ENCODE results near the gene AATF.

The AATF gene

DNA sequence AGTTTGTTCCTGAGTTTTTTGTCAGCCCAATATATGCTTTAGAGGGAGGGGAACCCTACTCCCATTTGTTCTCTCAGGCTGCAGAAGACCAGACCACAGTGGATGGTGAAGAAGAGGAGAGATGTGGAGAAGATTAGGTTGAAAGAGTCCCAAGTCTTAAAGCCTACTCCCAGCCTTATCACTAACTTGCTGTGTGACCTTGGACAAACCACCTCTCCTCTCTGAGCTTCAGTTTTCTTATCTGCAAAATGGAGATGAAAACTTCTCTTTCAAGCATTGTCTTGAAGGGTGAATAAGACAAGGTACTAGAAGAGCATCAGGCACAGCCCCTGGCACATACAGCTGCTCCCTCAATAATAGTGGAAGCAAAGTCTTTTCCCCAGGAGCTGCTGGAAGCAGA, 26.6 kb upstream of the AATF start:
- TF ChIP-seq, protein P1, sequence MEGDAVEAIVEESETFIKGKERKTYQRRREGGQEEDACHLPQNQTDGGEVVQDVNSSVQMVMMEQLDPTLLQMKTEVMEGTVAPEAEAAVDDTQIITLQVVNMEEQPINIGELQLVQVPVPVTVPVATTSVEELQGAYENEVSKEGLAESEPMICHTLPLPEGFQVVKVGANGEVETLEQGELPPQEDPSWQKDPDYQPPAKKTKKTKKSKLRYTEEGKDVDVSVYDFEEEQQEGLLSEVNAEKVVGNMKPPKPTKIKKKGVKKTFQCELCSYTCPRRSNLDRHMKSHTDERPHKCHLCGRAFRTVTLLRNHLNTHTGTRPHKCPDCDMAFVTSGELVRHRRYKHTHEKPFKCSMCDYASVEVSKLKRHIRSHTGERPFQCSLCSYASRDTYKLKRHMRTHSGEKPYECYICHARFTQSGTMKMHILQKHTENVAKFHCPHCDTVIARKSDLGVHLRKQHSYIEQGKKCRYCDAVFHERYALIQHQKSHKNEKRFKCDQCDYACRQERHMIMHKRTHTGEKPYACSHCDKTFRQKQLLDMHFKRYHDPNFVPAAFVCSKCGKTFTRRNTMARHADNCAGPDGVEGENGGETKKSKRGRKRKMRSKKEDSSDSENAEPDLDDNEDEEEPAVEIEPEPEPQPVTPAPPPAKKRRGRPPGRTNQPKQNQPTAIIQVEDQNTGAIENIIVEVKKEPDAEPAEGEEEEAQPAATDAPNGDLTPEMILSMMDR (IDR thresholded peaks at IDR 0.05; ENCODE audit: low read depth, low read length) = no peak
- no peak overlapping the region for H3K4me3 ChIP-seq (replicated peaks in 1 of 2; ENCODE audit: low read depth in 2 of 2, low read length in 2 of 2)
- DNase-seq (ENCODE audit: low read depth in 2 of 2) = no peak

DNA sequence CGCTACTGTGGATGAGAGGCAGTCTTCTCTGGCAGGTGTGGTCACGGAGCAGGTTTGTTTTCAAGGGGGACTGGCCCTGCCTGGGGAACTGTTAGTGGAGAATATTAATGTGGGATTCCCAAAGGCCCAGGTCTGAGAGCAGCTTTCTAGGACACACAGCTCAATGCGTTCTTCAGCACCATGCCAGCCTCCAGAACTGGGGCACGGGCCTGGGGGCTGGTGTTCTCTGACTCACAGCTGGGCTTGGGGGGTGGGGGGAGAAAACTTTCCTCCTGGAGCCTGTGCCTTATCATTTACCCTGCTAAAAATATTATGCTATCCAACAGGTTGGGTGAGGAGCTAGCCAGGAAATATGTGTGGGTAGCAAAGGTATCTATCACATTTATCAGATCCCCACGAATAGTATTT, 24.9 kb upstream of the AATF start:
- H3K4me3 ChIP-seq (replicated peaks in 1 of 2; ENCODE audit: low read depth in 2 of 2, low read length in 2 of 2) = no peak overlapping the region
- TF ChIP-seq, protein P1 (IDR thresholded peaks at IDR 0.05; ENCODE audit: low read depth, low read length) = no peak
- no peak for DNase-seq (ENCODE audit: low read depth in 2 of 2)

DNA sequence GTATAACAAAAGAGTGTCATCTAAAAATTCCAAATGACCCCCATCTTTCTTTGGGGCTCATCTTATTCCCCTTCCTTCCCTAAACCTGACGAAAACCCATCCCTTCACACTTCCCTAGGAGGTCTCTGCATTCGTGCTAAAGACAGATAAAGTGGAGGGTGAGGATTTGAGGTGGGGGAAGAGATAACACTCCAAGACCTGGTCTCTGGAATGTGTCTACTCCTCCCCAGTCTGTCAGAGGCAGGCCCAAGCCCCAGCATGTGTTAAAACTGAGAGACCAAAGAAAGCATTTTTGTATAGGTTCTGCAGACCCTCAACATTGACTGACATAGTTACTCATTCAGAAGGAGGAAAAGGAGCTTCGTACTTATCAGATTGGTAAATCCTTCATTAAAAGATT, 22.5 kb upstream of the AATF start:
- TF ChIP-seq, protein P1 (IDR thresholded peaks at IDR 0.05; ENCODE audit: low read depth, low read length) = no peak

DNA sequence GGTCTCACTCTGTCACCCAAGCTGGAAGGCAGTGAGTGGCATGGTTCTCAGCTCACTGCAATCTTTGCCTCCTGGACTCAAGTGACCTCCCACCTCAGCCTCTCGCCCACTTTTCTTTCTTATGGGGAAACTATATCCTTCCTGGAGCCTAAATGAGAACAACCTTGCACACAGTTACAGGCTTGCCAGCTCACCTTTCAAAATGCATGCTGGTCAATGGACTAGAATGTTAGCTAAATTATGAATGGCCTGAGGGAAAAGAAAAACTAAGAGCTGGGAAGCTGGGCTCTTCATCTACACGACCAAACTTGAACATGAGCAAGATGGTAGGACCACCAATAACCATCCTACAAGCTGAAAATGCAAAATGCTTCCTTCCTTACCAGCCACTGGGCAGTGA, 22.1 kb upstream of the AATF start:
- H3K4me3 ChIP-seq (replicated peaks in 1 of 2; ENCODE audit: low read depth in 2 of 2, low read length in 2 of 2) = no peak overlapping the region
- TF ChIP-seq, protein P1 (IDR thresholded peaks at IDR 0.05; ENCODE audit: low read depth, low read length) = no peak
- DNase-seq (ENCODE audit: low read depth in 2 of 2) = no peak

More for the DNA sequence above, 22.5 kb upstream of the AATF start:
- DNase-seq (ENCODE audit: low read depth in 2 of 2) = no peak
- H3K4me3 ChIP-seq (replicated peaks in 1 of 2; ENCODE audit: low read depth in 2 of 2, low read length in 2 of 2) = no peak overlapping the region

DNA sequence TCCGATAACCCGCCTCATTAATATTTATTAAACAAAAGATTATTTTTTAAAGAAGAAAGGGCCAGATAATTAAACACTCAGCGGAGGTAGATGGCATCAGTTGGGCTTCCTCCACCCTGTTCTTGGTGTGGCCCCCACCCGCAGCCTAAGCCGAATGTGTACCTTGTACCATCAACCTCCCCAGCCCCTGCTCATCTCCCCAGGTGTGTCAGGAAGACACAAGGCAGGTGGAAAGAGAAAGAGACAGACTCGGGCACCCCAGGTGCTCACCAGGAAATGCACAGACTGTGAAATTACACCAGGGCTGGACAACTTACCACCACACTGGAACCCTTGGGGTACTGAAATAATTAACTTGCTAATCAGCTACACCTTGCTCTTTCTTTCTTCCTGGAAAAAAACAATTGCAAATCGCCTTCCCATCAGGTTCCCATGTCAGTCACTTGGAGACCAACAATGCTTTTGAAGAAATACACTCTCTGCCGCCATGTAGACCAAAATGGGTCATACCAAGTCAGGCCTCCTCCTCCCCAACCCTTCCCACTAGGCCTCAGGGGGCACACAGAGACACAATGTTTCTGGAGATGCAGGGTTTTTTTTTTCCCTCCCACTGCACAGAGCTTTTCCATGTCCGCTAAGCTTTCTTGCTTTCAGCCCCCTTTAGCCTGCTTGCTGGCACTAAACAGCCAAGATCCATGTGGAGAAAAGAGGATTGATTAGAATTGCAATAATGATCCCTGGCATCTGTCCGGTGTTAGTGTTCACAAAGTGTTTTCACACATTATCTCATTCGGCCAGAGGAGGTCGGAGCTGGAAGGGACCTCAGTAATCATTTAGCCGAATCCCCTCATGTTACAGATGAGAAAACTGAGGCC, 20.0 kb upstream of the AATF start:
- TF ChIP-seq, protein P1 (IDR thresholded peaks at IDR 0.05; ENCODE audit: low read depth, low read length) = no peak
- no peak for DNase-seq (ENCODE audit: low read depth in 2 of 2)
- no peak overlapping the region for H3K4me3 ChIP-seq (replicated peaks in 1 of 2; ENCODE audit: low read depth in 2 of 2, low read length in 2 of 2)

DNA sequence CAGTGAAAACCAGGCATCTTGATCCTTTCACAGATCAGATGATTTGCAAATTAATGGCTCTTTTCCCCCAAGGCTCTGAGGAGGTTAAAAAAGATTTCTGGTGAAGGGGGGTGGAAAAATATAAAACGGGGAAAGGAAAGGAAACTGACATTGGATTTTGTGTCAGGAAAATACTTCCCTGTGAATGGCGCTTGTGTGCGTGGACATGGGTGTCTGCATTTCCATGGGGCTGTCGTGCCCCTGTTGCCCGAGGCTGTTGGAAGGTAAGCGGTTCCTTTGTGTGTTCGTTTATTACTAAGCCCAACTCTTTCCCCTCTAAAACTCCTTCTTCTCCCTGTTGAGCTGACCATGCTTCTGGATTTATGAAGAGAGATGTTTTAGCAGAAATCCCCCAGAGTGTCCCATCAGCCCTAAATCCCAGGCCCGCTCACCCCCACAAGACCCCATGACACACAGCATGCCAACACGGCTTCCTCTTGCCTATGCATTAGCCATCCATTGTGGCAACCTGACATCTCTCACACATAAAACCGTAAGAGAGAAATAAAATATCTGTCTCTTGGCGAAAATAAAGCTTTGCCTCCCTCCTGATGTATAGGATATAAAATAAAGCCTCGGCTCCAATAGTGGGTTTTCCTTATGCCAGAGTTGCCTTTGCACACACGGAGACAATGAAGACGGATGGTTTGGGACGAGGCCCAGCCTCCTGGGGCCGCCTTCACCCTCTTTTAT, 18.7 kb upstream of the AATF start:
- H3K4me3 ChIP-seq (replicated peaks in 1 of 2; ENCODE audit: low read depth in 2 of 2, low read length in 2 of 2) = no peak overlapping the region
- TF ChIP-seq, protein P1 (IDR thresholded peaks at IDR 0.05; ENCODE audit: low read depth, low read length) = no peak
- no peak for DNase-seq (ENCODE audit: low read depth in 2 of 2)

Measured in cardiac fibroblast (primary cell).